HepG2 (cell line): ENCODE results near the gene EED. TPM values are rescaled to one million over a fixed set of nuclear protein-coding genes. Genes with fewer than 3 reads are reported as not detected.

Source experiments
- ATAC-seq: fragments of 200-7000 bp; cut with Tn5 transposase; 3 replicates; pipeline ENCODE4 v1.9.1; 2020; ENCODE audit warnings: mild to moderate bottlenecking, moderate library complexity
- BruUV-seq: library from RNA; stranded (reverse); fragments of 400-500 nt; replicated peaks from 2 replicates; lab custom pipeline; 2021; lab: Mats Ljungman, UMichigan
- CTCF ChIA-PET: fragments of 300-600 bp; formaldehyde crosslinking; extraction: SDS; loops from one replicate; lab custom pipeline; 2021; ENCODE audit warnings: low total read pairs, inconsistent platforms, low intra/inter-chr PET ratio; lab: Yijun Ruan, JAX
- POLR2A ChIA-PET: fragments of 350-600 bp; sonication (Branson Sonifier 250); formaldehyde crosslinking; loops from one replicate; lab custom pipeline; 2020; ENCODE audit warnings: antibody characterized with exemption, inconsistent platforms; lab: Yijun Ruan, JAX
- DNase-seq: peaks from one replicate; pipeline ENCODE4 v3.0.0-alpha.2; 2015; ENCODE audit warnings: low spot score
- FAIRE-seq: peaks from 3 replicates; lab custom pipeline; 2011; peaks lifted over from hg19 to GRCh38; lab: Jason Lieb, UNC
- H2AFZ ChIP-seq: one replicate; pipeline ENCODE4 v1.6.1; 2011; ENCODE audit warnings: low read length, inconsistent platforms
- H3K27ac ChIP-seq: fragments of 300-600 bp; 3 replicates; pipeline ENCODE4 v1.8.0; 2011; ENCODE audit warnings: mixed run types, mild to moderate bottlenecking, mixed read lengths, low read length, inconsistent platforms; ENCODE audit not compliant: insufficient read depth; ENCODE audit errors: extremely low read length
- H3K27me3 ChIP-seq, 2 experiments: fragments of 200-600 bp in 1 of 2; 2 replicates in 1 of 2; 3 replicates in 1 of 2; pipeline versions ENCODE4 v1.6.0 to v1.8.0; 2011; ENCODE audit warnings: low read length in 2 of 2, mild to moderate bottlenecking in 2 of 2, moderate library complexity in 2 of 2, inconsistent platforms in 1 of 2; ENCODE audit not compliant: insufficient read depth in 2 of 2, control insufficient read depth in 1 of 2
- H3K36me3 ChIP-seq, 2 experiments: fragments of 200-600 bp in 1 of 2; replicated peaks in 1 of 2; 2 replicates in 1 of 2; 3 replicates in 1 of 2; pipeline versions ENCODE4 v1.5.1 to v1.8.0; 2011; ENCODE audit warnings: low read length in 2 of 2, inconsistent platforms in 1 of 2; ENCODE audit not compliant: insufficient read depth in 2 of 2, control insufficient read depth in 1 of 2
- H3K4me1 ChIP-seq: 2 replicates; pipeline ENCODE4 v1.5.1; 2012; ENCODE audit warnings: low read length, inconsistent platforms; ENCODE audit not compliant: insufficient read depth
- H3K4me2 ChIP-seq: 2 replicates; pipeline ENCODE4 v1.6.0; 2011; ENCODE audit warnings: low read depth, low read length, inconsistent platforms
- H3K4me3 ChIP-seq, 3 experiments: fragments of 200-600 bp in 1 of 3; sonication (generic), shearing (Covaris generic) in 1 of 3; replicated peaks in 1 of 3; 2 replicates each; pipeline ENCODE4 v1.5.1; 2011 to 2016; ENCODE audit warnings: low read length in 3 of 3, inconsistent platforms in 2 of 3, low read depth in 2 of 3, mild to moderate bottlenecking in 2 of 3, control low read depth in 1 of 3, mixed read lengths in 1 of 3; ENCODE audit not compliant: insufficient read depth in 1 of 3
- H3K79me2 ChIP-seq: one replicate; pipeline ENCODE4 v1.6.1; 2011; ENCODE audit warnings: low read length, inconsistent platforms; ENCODE audit not compliant: insufficient read depth
- H3K9ac ChIP-seq: 2 replicates; pipeline ENCODE4 v1.6.0; 2011; ENCODE audit warnings: mild to moderate bottlenecking, low read depth, low read length, inconsistent platforms; ENCODE audit not compliant: insufficient read depth
- H3K9me3 ChIP-seq: 2 replicates; pipeline ENCODE4 v1.5.1; 2012; ENCODE audit warnings: mild to moderate bottlenecking, low read length
- H4K20me1 ChIP-seq: 2 replicates; pipeline ENCODE4 v1.6.0; 2011; ENCODE audit warnings: inconsistent platforms, mild to moderate bottlenecking, low read length, moderate library complexity; ENCODE audit not compliant: insufficient read depth
- FOXC1 ChIP-seq: sonication (generic); formaldehyde crosslinking; IDR thresholded peaks from 2 replicates; pipeline ENCODE4 v1.8.0; 2022; ENCODE audit warnings: mild to moderate bottlenecking, missing genetic modification reagents, borderline replicate concordance
- GATAD2A ChIP-seq: IDR thresholded peaks from 2 replicates; pipeline ENCODE4 v1.6.1; 2016
- NFIC ChIP-seq: IDR thresholded peaks from 2 replicates; pipeline ENCODE4 v1.6.1; 2012; ENCODE audit warnings: mild to moderate bottlenecking, low read length, inconsistent platforms
- PAF1 ChIP-seq: IDR thresholded peaks from 2 replicates; pipeline ENCODE4 v1.6.1; 2016; ENCODE audit warnings: missing genetic modification reagents, missing compliant biosample characterization
- STAT6 ChIP-seq: sonication (generic); formaldehyde crosslinking; IDR thresholded peaks from 2 replicates; pipeline ENCODE4 v1.4.0; 2020; ENCODE audit warnings: missing genetic modification reagents, mild to moderate bottlenecking, borderline replicate concordance
- ZNF121 ChIP-seq: sonication (generic); formaldehyde crosslinking; IDR thresholded peaks from 2 replicates; pipeline ENCODE4 v1.5.0; 2020; ENCODE audit warnings: mild to moderate bottlenecking, missing genetic modification reagents
- WGBS: methylation state at CpG from one replicate; pipeline ENCODE4 v1.1.6; 2017; ENCODE audit warnings: low lambda C conversion rate; 5-methylcytosine and 5-hydroxymethylcytosine counted together
- in situ Hi-C: cut with HindIII; loops from 2 replicates; pipeline ENCODE4 v1.10.0; 2017; ENCODE audit warnings: low pct_unique_long_range_greater_than_20kb; ENCODE audit not compliant: extremely low pct_ligation_motif_present
- intact Hi-C: fragments of 100-400 bp; cut with micrococcal nuclease; formaldehyde crosslinking; loops from one replicate; pipeline ENCODE4 v1.10.0; 2022; ENCODE audit not compliant: unreplicated experiment
- polyA plus RNA-seq, 8 experiments: library from polyadenylated mRNA; depleted of rRNA in 3 of 8; stranded (reverse) in 7 of 8; unstranded in 1 of 8; fragments of >200 nt; fragmentation: Illumina TruSeq in 4 of 8; extraction: Trizol in 4 of 8; gene quantifications; 2 replicates each; pipeline versions ENCODE4 v1.2.1 to v1.2.3, GENCODE V29; 2011 to 2016; ENCODE audit warnings: low read depth in 4 of 8, missing spikeins in 1 of 8, mixed read lengths in 1 of 8; ENCODE audit not compliant: insufficient read depth in 1 of 8
- total RNA-seq, 5 experiments: library from RNA; depleted of rRNA; stranded (reverse); fragments of >200 nt; fragmentation: Illumina TruSeq; extraction: Trizol; gene quantifications; 2 replicates each; pipeline ENCODE4 v1.2.3, GENCODE V29; 2016; ENCODE audit warnings: low read depth in 1 of 5

The EED gene
- total and polyA plus RNA-seq, 2 of the 13 experiments (the other 11 are each of a cell fraction or from before 2014, with no cell fraction given), result 11.0 to 28.4 TPM

GRCh38 chr11:86194998-86195397, 49.6 kb upstream of the EED start:
- no peaks in the 10 kb centered on the region for H4K20me1 ChIP-seq
- intact Hi-C loops, result no loop called here
- no peaks in the 10 kb centered on the region for H3K36me3 ChIP-seq
- H3K9me3 ChIP-seq, result no peaks in the 10 kb centered on the region
- in situ Hi-C loops, result no loop called here
- H3K27ac ChIP-seq, result no peak overlapping the region
- ATAC-seq (no peak), FAIRE-seq (no peak), DNase-seq (no peak)
- H3K27me3 ChIP-seq, result no peaks in the 10 kb centered on the region
- H3K79me2 ChIP-seq, result no peaks in the 10 kb centered on the region
- H3K4me2 ChIP-seq, result no peak overlapping the region
- ChIA-PET POLR2A (no interaction called here), CTCF (interaction anchor here (2.4 to 2.7 kb wide), 2 partner anchors 24 to 153 kb away, joined by 15 to 27 read pairs; no protein-coding TSS in a partner anchor)
- H3K4me1 ChIP-seq, result peaks cover 9% of the 10 kb centered on the region; the same call in 1 of the 2 replicates
- H3K9ac ChIP-seq, result no peak overlapping the region
- no TSS peak for BruUV-seq
- TF ChIP-seq GATAD2A (no peak), FOXC1 (CRISPR knock-in tag) (no peak), PAF1 (CRISPR knock-in tag) (no peak), NFIC (no peak), STAT6 (CRISPR knock-in tag) (no peak), ZNF121 (no peak)
- H2AFZ ChIP-seq, result no peak overlapping the region
- WGBS, result 79% methylated on average over 18 of the region's 18 CpGs
- no peak overlapping the region for H3K4me3 ChIP-seq
